C4-2B (cell line): ENCODE results near the gene XRRA1.

Source experiments
- H3K27ac ChIP-seq: fragments of 450-650 bp; 2 replicates; pipeline ENCODE4 v1.5.1; 2017
- ZFX ChIP-seq: fragments of 450-650 bp; IDR thresholded peaks from 2 replicates; pipeline ENCODE4 v1.6.1; 2017
- TF ChIP-seq, protein P1 (sequence below): fragments of 450-650 bp; conservative IDR thresholded peaks from 2 replicates; pipeline ENCODE4 v1.5.1; 2017; ENCODE audit warnings: mild to moderate bottlenecking

The XRRA1 gene

GRCh38 chr11:74957937-74958629 lies 9.2 kb upstream of the XRRA1 start:
- no peak overlapping the region for H3K27ac ChIP-seq
- TF ChIP-seq, protein P1, sequence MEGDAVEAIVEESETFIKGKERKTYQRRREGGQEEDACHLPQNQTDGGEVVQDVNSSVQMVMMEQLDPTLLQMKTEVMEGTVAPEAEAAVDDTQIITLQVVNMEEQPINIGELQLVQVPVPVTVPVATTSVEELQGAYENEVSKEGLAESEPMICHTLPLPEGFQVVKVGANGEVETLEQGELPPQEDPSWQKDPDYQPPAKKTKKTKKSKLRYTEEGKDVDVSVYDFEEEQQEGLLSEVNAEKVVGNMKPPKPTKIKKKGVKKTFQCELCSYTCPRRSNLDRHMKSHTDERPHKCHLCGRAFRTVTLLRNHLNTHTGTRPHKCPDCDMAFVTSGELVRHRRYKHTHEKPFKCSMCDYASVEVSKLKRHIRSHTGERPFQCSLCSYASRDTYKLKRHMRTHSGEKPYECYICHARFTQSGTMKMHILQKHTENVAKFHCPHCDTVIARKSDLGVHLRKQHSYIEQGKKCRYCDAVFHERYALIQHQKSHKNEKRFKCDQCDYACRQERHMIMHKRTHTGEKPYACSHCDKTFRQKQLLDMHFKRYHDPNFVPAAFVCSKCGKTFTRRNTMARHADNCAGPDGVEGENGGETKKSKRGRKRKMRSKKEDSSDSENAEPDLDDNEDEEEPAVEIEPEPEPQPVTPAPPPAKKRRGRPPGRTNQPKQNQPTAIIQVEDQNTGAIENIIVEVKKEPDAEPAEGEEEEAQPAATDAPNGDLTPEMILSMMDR, result no peak
- no peak for TF ChIP-seq ZFX

DNA sequence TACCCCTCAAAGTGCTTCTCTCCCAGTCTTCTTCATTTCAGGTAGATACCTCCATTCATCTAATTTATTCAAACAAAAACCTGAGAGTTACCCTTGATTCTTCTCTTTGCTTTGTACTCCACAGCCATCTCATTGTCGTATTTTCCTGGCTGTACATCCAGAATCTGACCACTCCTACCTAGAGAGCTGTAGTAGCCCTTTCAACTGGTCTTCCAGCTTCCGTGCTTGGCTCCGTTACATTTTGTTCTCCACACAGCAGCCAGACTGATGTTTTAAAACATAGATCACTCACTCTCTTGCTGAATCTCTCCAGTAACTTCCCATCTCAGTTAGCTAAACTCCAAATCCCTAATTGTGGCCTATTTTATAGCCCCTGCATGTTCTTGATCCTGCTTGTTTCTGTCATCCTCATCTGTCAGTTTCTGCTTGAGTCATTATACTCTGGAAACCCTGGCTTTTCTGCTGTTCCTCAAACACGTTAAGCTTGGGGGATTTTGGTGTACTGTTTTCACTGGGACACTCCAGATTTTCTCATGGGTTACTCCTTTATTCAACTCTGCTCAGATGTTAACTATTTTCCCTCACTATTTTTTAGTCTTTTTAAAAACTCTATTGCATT lies 7.6 kb upstream of the XRRA1 start:
- H3K27ac ChIP-seq, result no peak overlapping the region
- TF ChIP-seq, protein P1, result no peak
- no peak for TF ChIP-seq ZFX

DNA sequence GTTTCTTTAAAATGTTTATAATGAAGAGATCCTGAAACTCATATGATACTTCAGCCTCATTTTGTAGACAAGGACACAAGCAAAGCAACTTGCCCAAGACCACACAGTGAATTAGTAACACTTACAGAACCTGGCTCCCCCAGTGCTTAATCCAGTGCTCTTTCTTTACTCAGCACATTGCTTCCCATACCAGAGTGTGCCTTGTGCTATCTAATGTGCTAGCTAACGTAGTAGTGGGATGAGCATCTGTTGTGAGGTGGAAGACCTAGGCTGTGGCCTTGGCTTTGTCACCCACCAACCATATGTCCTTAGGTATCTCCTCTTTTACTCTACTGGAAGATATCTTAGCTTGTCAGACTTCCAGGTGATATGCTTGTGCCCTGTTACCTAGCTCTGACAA lies 5.3 kb upstream of the XRRA1 start:
- H3K27ac ChIP-seq, result no peak overlapping the region
- TF ChIP-seq, protein P1, result no peak
- no peak for TF ChIP-seq ZFX

GRCh38 chr11:74953451-74953850 lies 4.6 kb upstream of the XRRA1 start:
- no peak for TF ChIP-seq ZFX
- H3K27ac ChIP-seq, result no peak overlapping the region

DNA sequence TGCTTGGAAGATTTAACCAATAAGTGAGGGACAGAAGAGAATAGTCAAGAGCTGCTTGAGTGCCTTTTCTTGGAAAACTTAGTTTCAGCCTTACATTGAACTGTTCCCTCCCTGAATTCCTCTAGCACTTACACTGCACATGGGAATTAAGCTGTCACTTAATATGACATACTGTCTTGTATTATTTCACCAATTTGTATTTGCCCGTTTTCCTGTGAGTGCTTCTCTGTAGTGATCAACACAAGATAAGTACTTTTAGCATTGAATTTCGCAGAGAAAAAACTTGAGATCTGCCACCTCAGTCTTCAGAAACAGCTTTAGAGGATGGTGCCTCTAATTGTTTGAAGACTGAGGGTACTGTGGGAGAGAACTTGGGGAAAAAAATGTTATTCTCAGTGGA lies 3.9 kb upstream of the XRRA1 start:
- H3K27ac ChIP-seq, result no peak overlapping the region
- TF ChIP-seq ZFX, result no peak
- TF ChIP-seq, protein P1, result no peak

DNA sequence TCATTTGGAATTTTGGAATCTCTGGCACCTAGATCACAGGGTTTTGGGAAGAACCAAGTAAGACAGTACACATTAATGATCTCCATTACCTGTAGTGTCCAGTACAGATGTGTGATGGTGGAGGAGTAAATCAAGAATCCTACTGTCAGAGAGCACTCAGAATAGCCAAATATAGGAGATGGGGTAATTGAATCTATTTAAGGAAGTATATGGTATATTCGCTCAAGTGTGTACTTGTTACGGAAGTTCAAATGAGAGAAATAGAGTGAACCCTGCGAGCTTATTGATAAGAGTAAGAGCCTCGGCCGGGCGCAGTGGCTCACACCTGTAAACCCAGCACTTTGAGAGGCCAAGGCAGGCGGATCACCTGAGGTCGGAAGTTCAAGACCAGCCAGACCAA lies 2.3 kb upstream of the XRRA1 start:
- no peak overlapping the region for H3K27ac ChIP-seq
- TF ChIP-seq ZFX, result no peak
- TF ChIP-seq, protein P1, result no peak

DNA sequence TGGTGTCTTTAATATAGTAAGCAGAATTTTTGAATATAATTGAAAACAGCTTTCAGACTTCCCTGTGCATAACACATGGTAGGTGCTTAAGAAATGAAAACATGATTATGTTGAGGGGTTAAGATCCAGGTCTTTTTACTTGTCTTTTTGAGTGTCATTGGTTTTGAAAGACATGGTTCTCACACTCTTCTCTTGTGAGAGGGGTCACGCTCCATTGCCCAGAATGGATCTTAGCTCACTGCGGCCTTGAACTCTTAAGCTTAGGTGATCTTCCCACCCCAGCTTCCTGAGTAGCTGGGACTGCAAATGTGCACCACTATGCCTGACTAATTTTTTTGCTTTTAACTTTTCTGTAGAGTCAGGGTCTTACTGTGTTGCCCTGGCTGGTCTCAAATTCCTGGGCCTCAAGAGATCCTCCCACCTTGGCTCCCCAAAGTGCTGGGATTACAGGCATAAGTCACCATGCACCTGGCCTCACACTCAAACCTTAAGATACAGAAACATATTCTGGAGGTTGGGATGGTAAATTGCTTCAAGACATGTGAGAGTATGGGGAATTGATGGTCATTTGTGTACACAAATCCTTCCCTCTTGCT lies 1.6 kb upstream of the XRRA1 start:
- H3K27ac ChIP-seq, result no peak overlapping the region
- TF ChIP-seq, protein P1, result no peak
- no peak for TF ChIP-seq ZFX

DNA sequence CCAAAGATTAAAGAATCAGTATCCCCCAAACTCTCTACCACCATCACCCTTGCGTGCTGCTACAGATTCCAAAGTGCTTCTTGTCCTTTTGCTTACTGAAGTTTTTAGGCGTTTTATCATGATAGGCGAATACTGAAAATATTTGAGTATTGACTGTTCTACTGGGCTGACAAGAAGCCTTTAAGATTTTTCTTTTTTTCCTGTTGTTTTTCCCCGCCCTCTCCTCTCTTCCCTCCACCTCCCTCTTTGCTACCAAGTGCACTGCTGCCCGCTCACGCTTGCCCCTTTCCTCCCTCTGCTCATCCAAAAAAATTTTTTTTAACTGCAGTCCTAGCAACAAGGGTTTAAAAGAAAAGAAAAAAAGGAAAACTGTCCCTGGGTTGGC lies 854 bp upstream of the XRRA1 start:
- no peak for TF ChIP-seq ZFX
- TF ChIP-seq, protein P1, result no peak
- peak overlapping the region; percentile 93 for H3K27ac ChIP-seq
